Nephron (organoid): ENCODE measurements around the gene KLHL40.

Experiments
- H3K27ac Mint-ChIP-seq, 3 experiments: 2 replicates each; pipeline ENCODE4 v1.8.0; 2020; ENCODE audit warnings: mixed read lengths in 3 of 3, mild to moderate bottlenecking in 2 of 3, moderate library complexity in 1 of 3
- H3K27me3 Mint-ChIP-seq: 2 replicates; pipeline ENCODE4 v1.8.0; 2021; ENCODE audit warnings: low read depth, mild to moderate bottlenecking, moderate library complexity, mixed read lengths
- H3K36me3 Mint-ChIP-seq: 2 replicates; pipeline ENCODE4 v1.8.0; 2020; ENCODE audit warnings: low read depth, mixed read lengths
- H3K4me1 Mint-ChIP-seq: 2 replicates; pipeline ENCODE4 v1.8.0; 2020; ENCODE audit warnings: mixed read lengths
- H3K4me3 Mint-ChIP-seq, 3 experiments: 2 replicates each; pipeline ENCODE4 v1.8.0; 2020; ENCODE audit warnings: mild to moderate bottlenecking in 3 of 3, mixed read lengths in 3 of 3, moderate library complexity in 2 of 3
- H3K9me3 Mint-ChIP-seq: 2 replicates; pipeline ENCODE4 v1.8.0; 2020; ENCODE audit warnings: mixed read lengths
- TF ChIP-seq, protein P1 (sequence below), 3 experiments: fragments of 200-600 bp; sonication (generic); IDR thresholded peaks; one replicate each; pipeline ENCODE4 v1.5.0; 2021; ENCODE audit warnings: antibody characterized with exemption in 3 of 3; ENCODE audit not compliant: unreplicated experiment in 3 of 3

Gene KLHL40

DNA sequence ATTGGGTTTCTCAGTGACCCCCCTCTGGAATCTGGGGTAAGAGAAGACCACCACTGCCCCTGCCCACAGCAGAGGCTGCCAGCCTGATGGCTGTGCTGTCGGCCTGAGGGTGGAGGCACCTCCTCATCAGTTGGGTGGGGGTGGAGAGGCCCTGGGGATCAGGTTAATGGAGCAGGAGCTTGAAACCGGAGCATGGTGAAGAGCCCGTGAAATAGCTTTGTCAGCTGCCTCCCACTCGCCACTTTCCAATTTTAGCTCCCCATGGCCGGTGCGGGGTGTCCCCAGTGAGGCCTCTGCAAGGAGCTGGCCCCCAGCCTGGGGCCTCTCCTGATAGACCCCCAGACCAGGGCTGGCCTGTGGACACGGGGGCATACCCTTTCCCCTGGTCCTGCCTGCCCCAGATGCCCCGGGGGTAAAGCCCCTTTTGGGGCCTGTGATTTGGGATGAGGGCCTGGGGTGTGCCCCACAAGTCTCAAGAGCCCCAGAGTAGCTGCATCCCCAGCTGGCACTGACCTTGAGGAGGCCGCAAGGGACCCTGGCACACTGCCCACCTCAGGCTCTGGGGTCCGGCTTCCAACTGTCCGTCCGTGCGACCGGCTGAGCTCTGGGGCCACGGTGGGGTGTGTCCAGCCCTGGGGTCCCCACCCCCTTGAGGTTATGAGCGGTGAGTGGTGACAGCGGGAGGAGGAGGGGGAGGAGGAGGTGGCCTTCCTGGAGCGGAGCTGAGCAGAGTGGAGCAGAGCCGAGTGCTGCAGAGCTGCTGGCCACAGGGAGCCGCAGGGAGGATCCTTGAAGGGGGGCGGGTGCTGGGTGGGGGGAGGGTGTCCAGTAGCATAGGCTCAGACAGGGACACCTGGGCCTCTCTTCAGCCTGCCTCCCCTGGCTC is 17.0 kb downstream of the KLHL40 start, which contains the start of gene HHATL:
Gene HHATL, minus strand, starts transcription at position 733 of the 886 bp plus-strand sequence. CDS start 1,972 bp downstream, outside the sequence.
- Mint-ChIP-seq H3K36me3 (no peaks in the 10 kb centered on the region), H3K4me1 (peaks cover 6% of the 10 kb centered on the region), H3K9me3 (no peaks in the 10 kb centered on the region), H3K27ac (no peak within 1 kb of the TSS), H3K4me3 (no peak within 1 kb of the TSS), H3K27me3 (peaks cover 22% of the 10 kb centered on the region)
- TF ChIP-seq, protein P1, sequence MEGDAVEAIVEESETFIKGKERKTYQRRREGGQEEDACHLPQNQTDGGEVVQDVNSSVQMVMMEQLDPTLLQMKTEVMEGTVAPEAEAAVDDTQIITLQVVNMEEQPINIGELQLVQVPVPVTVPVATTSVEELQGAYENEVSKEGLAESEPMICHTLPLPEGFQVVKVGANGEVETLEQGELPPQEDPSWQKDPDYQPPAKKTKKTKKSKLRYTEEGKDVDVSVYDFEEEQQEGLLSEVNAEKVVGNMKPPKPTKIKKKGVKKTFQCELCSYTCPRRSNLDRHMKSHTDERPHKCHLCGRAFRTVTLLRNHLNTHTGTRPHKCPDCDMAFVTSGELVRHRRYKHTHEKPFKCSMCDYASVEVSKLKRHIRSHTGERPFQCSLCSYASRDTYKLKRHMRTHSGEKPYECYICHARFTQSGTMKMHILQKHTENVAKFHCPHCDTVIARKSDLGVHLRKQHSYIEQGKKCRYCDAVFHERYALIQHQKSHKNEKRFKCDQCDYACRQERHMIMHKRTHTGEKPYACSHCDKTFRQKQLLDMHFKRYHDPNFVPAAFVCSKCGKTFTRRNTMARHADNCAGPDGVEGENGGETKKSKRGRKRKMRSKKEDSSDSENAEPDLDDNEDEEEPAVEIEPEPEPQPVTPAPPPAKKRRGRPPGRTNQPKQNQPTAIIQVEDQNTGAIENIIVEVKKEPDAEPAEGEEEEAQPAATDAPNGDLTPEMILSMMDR (IDR thresholded peaks at IDR 0.05; ENCODE audit: unreplicated experiment in 3 of 3): no peak

DNA sequence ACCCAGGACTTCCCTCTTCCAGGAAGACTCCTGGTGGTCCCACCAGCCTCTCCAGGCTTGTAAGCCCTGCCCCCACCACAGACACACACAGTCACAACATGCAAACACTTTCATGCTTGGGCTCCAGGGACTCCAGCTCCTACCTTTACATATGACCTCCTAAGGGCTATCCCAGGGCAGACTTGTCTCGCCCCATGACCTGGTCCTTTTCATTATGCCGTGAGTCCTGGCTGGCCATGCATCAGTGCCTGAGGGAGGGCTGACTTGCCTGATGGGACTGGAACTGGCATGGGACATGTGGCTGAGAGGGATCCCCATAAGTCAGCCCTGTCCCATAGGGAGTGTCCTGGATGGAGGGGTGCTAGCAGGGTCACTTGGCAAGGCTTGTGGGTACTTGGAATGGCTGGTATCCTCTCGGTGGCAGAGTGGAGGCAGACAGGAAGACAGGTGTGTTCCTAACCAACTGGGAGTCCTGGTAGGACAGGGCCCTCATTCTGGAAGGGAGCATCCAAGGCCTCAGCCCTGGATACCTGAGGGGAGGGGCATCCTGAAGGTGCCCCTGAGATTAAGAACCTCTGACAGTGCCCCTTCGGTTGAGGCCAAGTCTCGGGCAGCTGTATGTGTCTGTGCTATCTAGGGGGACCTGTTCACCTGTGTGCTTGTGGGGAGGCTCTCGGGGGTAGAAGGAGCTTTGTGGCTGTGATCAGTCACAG is 17.8 kb downstream of the KLHL40 start:
- no peak overlapping the region for H3K4me3 Mint-ChIP-seq
- peaks cover 6% of the 10 kb centered on the region for H3K4me1 Mint-ChIP-seq
- H3K27me3 Mint-ChIP-seq: peaks cover 22% of the 10 kb centered on the region
- H3K9me3 Mint-ChIP-seq: no peaks in the 10 kb centered on the region
- H3K27ac Mint-ChIP-seq: no peak overlapping the region
- TF ChIP-seq, protein P1 (IDR thresholded peaks at IDR 0.05; ENCODE audit: unreplicated experiment in 3 of 3): no peak
- H3K36me3 Mint-ChIP-seq: no peaks in the 10 kb centered on the region

DNA sequence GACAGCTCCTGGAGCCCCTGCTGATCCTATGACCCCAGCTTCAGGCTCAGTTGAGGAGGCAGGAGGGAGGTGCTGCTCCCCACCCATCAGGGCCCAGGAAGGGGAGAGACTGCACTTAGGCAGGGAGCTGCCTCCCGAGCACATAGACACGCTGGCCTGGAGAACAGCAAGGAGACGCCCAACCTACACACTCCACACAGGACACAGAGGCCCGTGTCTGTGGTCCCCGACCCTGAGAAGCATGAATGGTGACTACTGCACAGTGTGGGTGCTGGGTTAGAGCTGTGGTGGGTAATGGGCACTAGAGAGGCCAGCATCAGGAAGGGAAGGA is 18.3 kb downstream of the KLHL40 start:
- peaks cover 6% of the 10 kb centered on the region for H3K4me1 Mint-ChIP-seq
- H3K27me3 Mint-ChIP-seq: peaks cover 22% of the 10 kb centered on the region
- no peaks in the 10 kb centered on the region for H3K9me3 Mint-ChIP-seq
- no peak overlapping the region for H3K27ac Mint-ChIP-seq
- H3K4me3 Mint-ChIP-seq: no peak overlapping the region
- TF ChIP-seq, protein P1 (IDR thresholded peaks at IDR 0.05; ENCODE audit: unreplicated experiment in 3 of 3): no peak
- no peaks in the 10 kb centered on the region for H3K36me3 Mint-ChIP-seq

DNA sequence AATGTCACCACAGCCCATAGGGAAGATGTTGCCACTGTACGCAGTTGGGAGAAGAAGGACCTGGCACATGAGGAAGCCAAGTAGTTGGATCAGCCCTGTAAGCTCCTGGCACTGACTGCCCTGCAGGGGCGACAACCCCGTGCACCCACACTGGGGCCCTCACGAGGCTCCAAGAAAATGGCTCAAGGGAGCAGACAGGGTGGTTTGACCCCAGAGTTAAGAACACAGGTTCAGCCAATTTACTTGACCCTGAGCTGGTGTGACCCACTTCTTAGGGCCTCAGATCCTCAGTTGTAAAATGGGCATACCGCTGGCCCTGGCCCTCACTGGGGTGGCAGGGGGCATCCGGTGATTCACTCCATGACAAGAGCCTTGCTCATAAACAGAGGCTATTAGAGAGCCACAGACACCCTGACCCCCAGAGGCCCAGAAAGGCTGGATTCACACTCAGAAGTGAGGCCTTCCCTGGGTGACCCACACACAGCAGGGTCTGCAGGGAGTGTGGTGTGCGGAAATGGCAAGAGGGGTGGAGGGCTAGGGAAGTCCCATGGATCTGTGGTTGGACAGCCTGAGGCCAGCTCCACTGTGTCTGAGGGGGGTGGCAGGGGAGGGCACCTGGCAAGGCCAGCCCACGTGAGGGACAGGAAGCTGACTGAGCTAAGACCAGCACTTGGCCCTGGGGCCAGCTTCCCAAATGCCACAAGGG is 19.0 kb downstream of the KLHL40 start:
- H3K4me3 Mint-ChIP-seq: no peak overlapping the region
- H3K4me1 Mint-ChIP-seq: peaks cover 6% of the 10 kb centered on the region
- H3K27ac Mint-ChIP-seq: no peak overlapping the region
- TF ChIP-seq, protein P1 (IDR thresholded peaks at IDR 0.05; ENCODE audit: unreplicated experiment in 3 of 3): no peak
- peaks cover 25% of the 10 kb centered on the region for H3K27me3 Mint-ChIP-seq
- no peaks in the 10 kb centered on the region for H3K36me3 Mint-ChIP-seq
- no peaks in the 10 kb centered on the region for H3K9me3 Mint-ChIP-seq

DNA sequence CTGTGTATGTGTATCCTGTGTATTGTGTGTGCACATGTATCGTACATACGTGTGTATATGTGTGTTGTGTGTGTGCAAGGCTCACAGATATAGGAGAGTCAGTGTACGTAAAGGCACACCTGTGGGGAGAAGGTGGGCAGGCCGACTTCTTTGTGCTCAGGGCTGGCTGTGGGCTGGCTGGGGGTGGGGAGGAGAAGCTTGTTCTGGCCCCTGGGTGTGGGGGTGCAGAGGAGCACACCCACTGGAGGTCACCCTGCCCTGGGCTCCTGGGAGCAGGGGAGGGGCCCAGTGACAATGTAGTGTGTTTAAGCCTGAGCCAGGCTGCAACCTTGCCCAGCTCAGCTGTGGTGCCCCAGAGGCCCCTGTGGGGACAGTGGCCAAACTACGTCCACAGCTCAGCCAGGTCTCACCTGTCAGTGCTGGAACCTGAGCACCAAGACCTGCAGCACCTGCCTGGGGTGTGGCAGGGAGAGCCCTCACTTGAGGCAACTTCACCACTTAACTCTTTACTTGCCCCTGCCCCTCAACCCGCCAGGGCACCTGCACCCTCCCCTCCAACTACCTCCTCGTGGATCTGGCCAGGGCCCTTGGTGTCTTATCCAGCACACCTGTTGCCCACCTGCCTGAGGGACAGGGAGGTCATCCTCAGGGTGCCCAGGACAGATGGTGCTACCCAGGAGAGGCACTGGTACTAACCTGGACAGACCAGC is 19.9 kb downstream of the KLHL40 start:
- TF ChIP-seq, protein P1 (IDR thresholded peaks at IDR 0.05; ENCODE audit: unreplicated experiment in 3 of 3): no peak

More for the DNA sequence above, 19.9 kb downstream of the KLHL40 start:
- H3K27me3 Mint-ChIP-seq: peaks cover 19% of the 10 kb centered on the region
- no peak overlapping the region for H3K27ac Mint-ChIP-seq
- H3K36me3 Mint-ChIP-seq: no peaks in the 10 kb centered on the region
- no peak overlapping the region for H3K4me3 Mint-ChIP-seq
- peaks cover 6% of the 10 kb centered on the region for H3K4me1 Mint-ChIP-seq
- no peaks in the 10 kb centered on the region for H3K9me3 Mint-ChIP-seq
